22Rv1 (cell line): Measurements from ENCODE around the gene SBF2.

Experiments used
- H3K27ac ChIP-seq: fragments of 450-650 bp; 2 replicates; pipeline ENCODE4 v1.5.1; 2017
- CTCF ChIP-seq: fragments of 450-650 bp; IDR thresholded peaks from 2 replicates; pipeline ENCODE4 v1.5.1; 2017; ENCODE audit warnings: mild to moderate bottlenecking
- ZFX ChIP-seq: fragments of 450-650 bp; IDR thresholded peaks from 2 replicates; pipeline ENCODE4 v1.6.1; 2017; ENCODE audit warnings: antibody characterized with exemption, borderline replicate concordance

Gene SBF2

DNA sequence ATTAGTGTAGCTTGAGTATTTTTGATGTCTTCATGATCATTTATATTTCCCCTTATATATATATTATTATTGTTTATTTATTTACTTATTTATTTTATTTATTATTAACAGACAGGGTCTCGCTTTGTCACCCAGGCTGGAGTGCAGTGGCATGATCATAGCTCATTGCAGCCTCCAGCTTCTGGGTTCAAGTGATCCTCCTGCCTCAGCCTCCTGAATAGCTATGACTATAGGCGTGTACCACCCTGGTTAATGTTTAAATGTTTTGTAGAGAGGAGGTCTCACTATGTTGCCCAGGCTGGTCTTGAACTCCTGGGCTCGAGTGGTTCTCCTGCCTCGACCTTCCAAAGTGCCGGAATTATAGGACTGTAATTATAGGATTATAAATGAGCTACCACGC is 21.1 kb upstream of the SBF2 start:
- TF ChIP-seq ZFX, result no peak
- TF ChIP-seq CTCF, result no peak
- no peak overlapping the region for H3K27ac ChIP-seq

GRCh38 chr11:10314199-10315072 is 20.4 kb upstream of the SBF2 start:
- no peak overlapping the region for H3K27ac ChIP-seq
- TF ChIP-seq CTCF (no peak), ZFX (no peak)

GRCh38 chr11:10311802-10312201 is 17.8 kb upstream of the SBF2 start:
- no peak overlapping the region for H3K27ac ChIP-seq
- no peak for TF ChIP-seq CTCF
- TF ChIP-seq ZFX, result no peak

DNA sequence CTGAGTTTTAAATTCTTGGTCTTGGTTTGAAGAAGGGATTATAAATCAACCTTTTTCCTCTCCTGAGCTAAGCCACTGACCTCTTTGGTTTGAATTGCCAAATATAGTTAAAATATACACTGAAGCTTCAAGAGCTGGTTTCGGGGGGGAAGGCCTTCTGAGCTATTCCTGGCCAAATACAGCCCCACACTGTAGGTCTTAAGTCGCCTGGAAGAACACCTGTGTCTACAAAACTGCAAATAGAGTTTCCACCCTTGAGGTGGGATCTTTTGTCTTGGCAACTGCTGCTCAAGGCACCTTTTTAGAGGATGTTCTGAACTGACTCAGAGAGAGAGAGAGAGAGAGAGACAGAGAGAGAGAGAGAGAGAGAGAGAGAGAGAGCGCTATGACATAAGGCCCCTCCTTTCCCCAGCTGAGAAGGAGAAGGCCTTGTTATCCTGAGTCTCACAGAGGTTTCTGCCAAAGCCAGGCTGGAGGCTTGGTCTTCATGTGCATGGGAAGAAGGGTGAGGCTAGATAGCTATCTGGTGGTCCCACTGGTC is 16.4 kb upstream of the SBF2 start:
- TF ChIP-seq CTCF (no peak), ZFX (no peak)
- H3K27ac ChIP-seq, result no peak overlapping the region

DNA sequence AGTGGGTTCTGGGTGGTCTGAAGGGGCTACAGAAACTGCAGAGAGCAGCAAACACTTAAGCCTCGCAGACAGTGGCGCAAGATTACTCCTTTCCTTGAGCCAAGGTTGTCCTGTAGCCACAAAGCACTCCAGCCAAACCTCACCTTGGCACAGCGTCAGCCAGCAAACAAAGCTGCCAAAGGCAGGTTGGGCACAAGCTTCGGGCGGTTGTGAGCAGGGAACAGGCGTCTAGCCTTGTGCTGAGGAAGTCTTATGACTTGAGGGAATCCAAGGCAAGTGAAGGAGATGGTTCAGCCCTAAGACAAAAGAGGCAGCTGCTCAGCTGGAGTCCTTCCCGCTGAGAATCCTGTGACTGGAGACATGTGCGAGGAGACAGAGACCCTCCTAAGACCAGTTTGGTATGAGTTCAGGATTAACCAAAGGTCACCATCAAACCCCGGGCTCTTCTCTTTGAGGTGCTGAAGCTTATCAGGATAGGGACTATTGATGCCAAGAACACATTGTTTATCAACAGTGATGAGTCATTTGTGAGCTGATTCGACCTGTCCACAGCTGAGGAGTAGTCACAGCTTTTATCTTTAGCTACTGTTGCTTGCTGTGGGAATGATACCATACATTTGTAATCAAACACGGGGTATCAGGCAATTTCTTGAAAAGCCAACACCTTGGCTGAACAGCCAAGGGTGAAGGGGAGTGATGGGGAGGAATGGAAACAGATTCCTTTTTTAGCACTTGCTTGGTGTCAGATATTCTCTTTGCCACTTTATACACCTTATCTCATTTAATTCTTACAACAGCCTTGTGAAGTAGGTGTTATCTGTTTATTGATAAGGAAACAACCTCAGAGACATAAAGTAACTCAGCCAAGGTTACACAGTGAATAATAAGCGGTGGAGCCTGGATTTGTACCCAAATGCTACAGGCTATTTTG is 15.4 kb upstream of the SBF2 start:
- peak overlapping the region; percentile 27; the same call in 1 of the 2 replicates for H3K27ac ChIP-seq
- TF ChIP-seq CTCF (no peak), ZFX (no peak)

DNA sequence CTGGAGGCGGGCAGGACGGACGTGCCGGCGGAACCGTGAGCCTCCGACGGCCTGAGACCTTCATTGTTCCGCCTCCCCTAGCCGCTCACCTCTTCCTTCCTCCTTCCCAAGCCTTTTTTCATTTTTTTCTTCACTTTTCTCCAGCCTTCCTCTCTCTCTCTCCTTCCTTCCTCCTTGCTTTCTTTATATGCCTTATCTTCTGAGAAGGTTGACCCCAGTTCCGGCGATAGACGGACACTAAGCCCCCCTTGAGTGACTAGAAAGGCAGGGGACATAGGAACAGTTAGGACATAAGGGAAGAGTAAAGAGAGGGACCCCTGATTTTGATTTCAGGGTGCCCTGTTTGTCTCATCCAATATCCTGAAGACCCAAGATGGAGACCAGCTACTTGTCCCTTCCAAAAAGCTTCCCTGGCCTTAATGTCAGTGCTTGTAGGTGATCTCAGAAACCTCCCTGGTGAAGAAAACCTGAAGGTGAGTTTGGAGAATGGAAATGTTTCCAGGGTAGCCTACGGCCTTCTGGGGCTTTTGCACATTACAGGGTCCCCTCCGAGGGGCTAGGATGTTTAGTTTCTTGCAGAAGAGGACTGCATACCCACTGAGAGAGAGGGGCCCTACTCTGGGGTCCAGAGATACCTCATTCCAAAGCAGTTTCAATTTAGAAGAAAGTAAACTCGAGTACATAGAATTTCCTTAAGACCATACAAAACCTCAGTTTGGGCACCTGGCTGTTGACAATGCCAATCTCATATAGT is 14.4 kb upstream of the SBF2 start:
- TF ChIP-seq CTCF (0 out of 2 replicates have a peak, but pooled peaks have one; percentile 73), ZFX (no peak)
- peak overlapping the region; percentile 27; the same call in 1 of the 2 replicates for H3K27ac ChIP-seq
